Prostate gland (tissue), 2 donors: ENCODE measurements around the gene RFT1. TPM values are rescaled to one million over a fixed set of nuclear protein-coding genes. Genes with fewer than 3 reads are reported as not detected.
A peak's percentile ranks its signal among the peaks of the same experiment; 100 is the strongest.

Experiments used
- DNase-seq: peaks from one replicate; pipeline ENCODE4 v3.0.0-alpha.2; 2019; ENCODE audit warnings: low spot score
- H3K27ac ChIP-seq, 2 donors: fragments of 200-600 bp; sonication (generic); 2 replicates each; pipeline ENCODE4 v1.5.1; 2017 to 2019
- H3K27me3 ChIP-seq: fragments of 200-600 bp; sonication (generic); replicated peaks from 2 replicates; pipeline ENCODE4 v1.5.1; 2019; ENCODE audit not compliant: insufficient read depth
- H3K36me3 ChIP-seq, 2 donors: fragments of 200-600 bp; sonication (generic); 1 replicate in 1 of 2; 2 replicates in 1 of 2; pipeline versions ENCODE4 v1.5.1 to v1.8.1; 2017 to 2019
- H3K4me1 ChIP-seq: fragments of 200-600 bp; sonication (generic); replicated peaks from 2 replicates; pipeline ENCODE4 v1.5.1; 2019
- H3K4me3 ChIP-seq, 2 donors: fragments of 200-600 bp; sonication (generic); 2 replicates each; pipeline ENCODE4 v1.5.1; 2017 to 2019
- H3K9me3 ChIP-seq: fragments of 200-600 bp; sonication (generic); 2 replicates; pipeline ENCODE4 v1.5.1; 2017
- CTCF ChIP-seq, 4 experiments: fragments of 200-600 bp in 2 of 4; fragments of 450-650 bp in 2 of 4; sonication (generic) in 2 of 4; IDR thresholded peaks; 1 replicate in 3 of 4; 2 replicates in 1 of 4; pipeline ENCODE4 v1.5.1; 2016 to 2019; ENCODE audit warnings: antibody characterized with exemption in 4 of 4, mild to moderate bottlenecking in 2 of 4, moderate library complexity in 2 of 4
- POLR2A ChIP-seq: fragments of 450-650 bp; IDR thresholded peaks from one replicate; pipeline ENCODE4 v1.6.1; 2016; ENCODE audit warnings: antibody characterized with exemption, mild to moderate bottlenecking
- POLR2AphosphoS5 ChIP-seq: sonication (generic); formaldehyde crosslinking; IDR thresholded peaks from one replicate; pipeline ENCODE4 v1.6.1; 2017; ENCODE audit warnings: antibody characterized with exemption
- WGBS: methylation state at CpG from one replicate; pipeline ENCODE4 v1.1.5; 2018; 5-methylcytosine and 5-hydroxymethylcytosine counted together
- intact Hi-C: fragments of 100-400 bp; cut with DNase I; formaldehyde crosslinking; loops from one replicate; pipeline ENCODE4 v1.14.2; 2022
- total RNA-seq, 2 donors: library from RNA; depleted of rRNA; stranded (reverse); fragments of >200 nt; gene quantifications; one replicate each; pipeline ENCODE4 v1.1.0, GENCODE V29; 2016

Gene RFT1
- total RNA-seq, 2 donors from 2014 or later: 10.3 to 31.1 TPM

GRCh38 chr3:53089511-53089910 lies 40.7 kb downstream of the RFT1 start:
- no peak overlapping the region for H3K27ac ChIP-seq
- H3K27me3 ChIP-seq: no peaks in the 10 kb centered on the region
- H3K4me3 ChIP-seq: no peak overlapping the region
- H3K4me1 ChIP-seq: no peaks in the 10 kb centered on the region
- intact Hi-C loops: no loop called here
- no peaks in the 10 kb centered on the region for H3K9me3 ChIP-seq
- peak; percentile 79 for DNase-seq
- peaks cover 0 to 3% of the 10 kb centered on the region in 2 donors for H3K36me3 ChIP-seq
- peak; percentile 71 for TF ChIP-seq POLR2AphosphoS5
- TF ChIP-seq POLR2A: no peak
- TF ChIP-seq CTCF (IDR thresholded peaks at IDR 0.05): peak in 2 of 4 experiments; percentile 5 to 7
- 42% methylated on average over 6 of the region's 6 CpGs for WGBS

GRCh38 chr3:53085476-53085875 lies 44.8 kb downstream of the RFT1 start:
- Histone ChIP-seq H3K9me3 (no peaks in the 10 kb centered on the region), H3K27ac (no peak overlapping the region), H3K36me3 (no peaks in the 10 kb centered on the region), H3K27me3 (no peaks in the 10 kb centered on the region), H3K4me1 (no peaks in the 10 kb centered on the region), H3K4me3 (no peak overlapping the region)
- WGBS: 86% methylated on average over 10 of the region's 10 CpGs
- intact Hi-C loops: no loop called here
- DNase-seq: no peak
- TF ChIP-seq POLR2AphosphoS5 (no peak), POLR2A (no peak), CTCF (IDR thresholded peaks at IDR 0.05) (no peak)

- H3K4me3 ChIP-seq: no peak overlapping the region
- WGBS: 63% methylated on average over 12 of the region's 12 CpGs
- H3K27me3 ChIP-seq: no peaks in the 10 kb centered on the region
- no peaks in the 10 kb centered on the region for H3K36me3 ChIP-seq
- no peaks in the 10 kb centered on the region for H3K4me1 ChIP-seq
- intact Hi-C loops: no loop called here
- no peak overlapping the region for H3K27ac ChIP-seq
- no peak for TF ChIP-seq POLR2A
- TF ChIP-seq CTCF (IDR thresholded peaks at IDR 0.05): no peak
- no peak for TF ChIP-seq POLR2AphosphoS5
- DNase-seq: no peak
- no peaks in the 10 kb centered on the region for H3K9me3 ChIP-seq
These were observed 45.8 kb downstream of the RFT1 start for GRCh38 chr3:53084310-53085001.

GRCh38 chr3:53083949-53084309 lies 46.3 kb downstream of the RFT1 start:
- Histone ChIP-seq H3K27ac (no peak overlapping the region), H3K4me3 (no peak overlapping the region), H3K4me1 (no peaks in the 10 kb centered on the region), H3K36me3 (no peaks in the 10 kb centered on the region), H3K27me3 (no peaks in the 10 kb centered on the region), H3K9me3 (no peaks in the 10 kb centered on the region)
- WGBS: 40% methylated on average over 3 of the region's 3 CpGs
- intact Hi-C loops: no loop called here
- no peak for DNase-seq
- TF ChIP-seq POLR2AphosphoS5: no peak
- no peak for TF ChIP-seq POLR2A
- no peak for TF ChIP-seq CTCF (IDR thresholded peaks at IDR 0.05)

GRCh38 chr3:53083521-53083920 lies 46.7 kb downstream of the RFT1 start:
- TF ChIP-seq POLR2A (no peak), CTCF (IDR thresholded peaks at IDR 0.05) (no peak), POLR2AphosphoS5 (no peak)
- H3K4me1 ChIP-seq: no peaks in the 10 kb centered on the region
- no peaks in the 10 kb centered on the region for H3K27me3 ChIP-seq
- intact Hi-C loops: no loop called here
- no peaks in the 10 kb centered on the region for H3K9me3 ChIP-seq
- no peak overlapping the region for H3K4me3 ChIP-seq
- no peak overlapping the region for H3K27ac ChIP-seq
- no peaks in the 10 kb centered on the region for H3K36me3 ChIP-seq
- no peak for DNase-seq
- 20% methylated on average over 8 of the region's 8 CpGs for WGBS
